Panc1 (cell line): ENCODE data around the gene ATG4A.

ENCODE experiments used
- TCF7L2 ChIP-seq: IDR thresholded peaks from 2 replicates; pipeline ENCODE4 v1.6.1; 2011; ENCODE audit warnings: mild to moderate bottlenecking, low read depth, low read length, inconsistent platforms
- TF ChIP-seq, protein P1 (sequence below): fragments of 450-650 bp; IDR thresholded peaks from 2 replicates; pipeline ENCODE4 v1.5.1; 2017; ENCODE audit warnings: mild to moderate bottlenecking

DNA sequence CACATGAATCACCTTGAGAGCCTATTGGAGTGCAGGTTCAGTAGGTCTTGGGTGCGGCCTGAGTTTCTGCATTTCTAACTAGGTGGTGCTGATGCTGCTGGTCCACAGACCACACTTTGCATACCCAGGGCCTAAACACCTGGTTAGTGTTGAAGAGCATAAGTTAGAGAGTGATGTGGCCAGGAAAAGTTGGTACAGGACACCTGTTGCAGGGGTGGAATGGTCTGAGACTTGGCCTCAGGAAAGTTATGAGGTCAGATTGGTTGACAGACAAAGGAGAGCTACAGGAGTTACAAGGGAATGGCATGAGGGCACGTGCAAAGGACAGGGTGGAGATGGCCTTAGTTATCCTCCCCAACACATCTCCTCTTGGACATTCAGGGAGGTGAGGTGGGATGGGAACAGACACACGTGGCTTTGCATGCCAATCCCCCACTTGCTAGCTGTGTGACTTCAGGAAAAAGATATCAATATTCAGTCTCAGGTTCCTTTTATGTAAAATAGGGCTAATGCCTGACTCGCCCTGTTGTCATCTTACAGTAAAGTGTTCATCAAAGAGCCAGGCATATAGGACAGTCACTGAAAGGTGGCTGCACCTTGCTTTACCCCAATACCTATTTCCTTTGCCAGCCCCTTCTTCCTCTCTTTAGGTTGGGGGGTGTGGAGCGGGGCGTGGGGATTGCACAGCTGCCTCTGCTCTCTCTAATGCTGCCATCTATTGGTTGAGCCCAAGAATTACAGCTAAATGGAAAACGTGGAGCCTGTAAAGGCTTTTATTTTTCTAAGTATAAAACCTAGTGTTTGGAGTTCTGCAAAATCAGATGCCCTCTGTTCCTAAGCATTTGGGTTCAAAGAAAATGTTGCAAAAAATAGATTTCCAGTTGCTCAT, 47.5 kb downstream of the ATG4A start:
- TF ChIP-seq, protein P1, sequence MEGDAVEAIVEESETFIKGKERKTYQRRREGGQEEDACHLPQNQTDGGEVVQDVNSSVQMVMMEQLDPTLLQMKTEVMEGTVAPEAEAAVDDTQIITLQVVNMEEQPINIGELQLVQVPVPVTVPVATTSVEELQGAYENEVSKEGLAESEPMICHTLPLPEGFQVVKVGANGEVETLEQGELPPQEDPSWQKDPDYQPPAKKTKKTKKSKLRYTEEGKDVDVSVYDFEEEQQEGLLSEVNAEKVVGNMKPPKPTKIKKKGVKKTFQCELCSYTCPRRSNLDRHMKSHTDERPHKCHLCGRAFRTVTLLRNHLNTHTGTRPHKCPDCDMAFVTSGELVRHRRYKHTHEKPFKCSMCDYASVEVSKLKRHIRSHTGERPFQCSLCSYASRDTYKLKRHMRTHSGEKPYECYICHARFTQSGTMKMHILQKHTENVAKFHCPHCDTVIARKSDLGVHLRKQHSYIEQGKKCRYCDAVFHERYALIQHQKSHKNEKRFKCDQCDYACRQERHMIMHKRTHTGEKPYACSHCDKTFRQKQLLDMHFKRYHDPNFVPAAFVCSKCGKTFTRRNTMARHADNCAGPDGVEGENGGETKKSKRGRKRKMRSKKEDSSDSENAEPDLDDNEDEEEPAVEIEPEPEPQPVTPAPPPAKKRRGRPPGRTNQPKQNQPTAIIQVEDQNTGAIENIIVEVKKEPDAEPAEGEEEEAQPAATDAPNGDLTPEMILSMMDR, result peak; percentile 75
- no peak for TF ChIP-seq TCF7L2
